H1 (cell line): ENCODE results near the gene PATJ. TPM values are rescaled to one million over a fixed set of nuclear protein-coding genes. Genes with fewer than 3 reads are reported as not detected.

Experiments used
- CTCF ChIA-PET: fragments of 300-600 bp; sonication (Branson Sonifier 250); formaldehyde crosslinking; loops from one replicate; lab custom pipeline; 2021; ENCODE audit not compliant: partially characterized antibody; lab: Charles Lee
- POLR2A ChIA-PET: fragments of 300-600 bp; sonication (Branson Sonifier 250); formaldehyde crosslinking; loops from one replicate; lab custom pipeline; 2021; ENCODE audit warnings: inconsistent platforms; ENCODE audit not compliant: partially characterized antibody; lab: Charles Lee
- DNase-seq, 2 experiments: peaks; one replicate each; pipeline versions ENCODE4 v3.0.0 to v3.0.0-alpha.2; 2010 to 2022; ENCODE audit warnings: low spot score in 2 of 2, low read depth in 1 of 2, mixed read lengths in 1 of 2
- FAIRE-seq: peaks from 2 replicates; lab custom pipeline; 2011; peaks lifted over from hg19 to GRCh38; lab: Jason Lieb, UNC
- H2AFZ ChIP-seq: 2 replicates; pipeline ENCODE4 v1.8.1; 2012; ENCODE audit warnings: low read length, inconsistent platforms
- H2AK5ac ChIP-seq: 2 replicates; pipeline ENCODE4 v1.6.1; 2013; ENCODE audit warnings: low read depth, low read length
- H2BK120ac ChIP-seq: replicated peaks from 2 replicates; pipeline ENCODE3; 2013; ENCODE audit warnings: low read depth, low read length, inconsistent platforms
- H2BK12ac ChIP-seq: 2 replicates; pipeline ENCODE4 v1.6.1; 2013; ENCODE audit warnings: low read depth, low read length
- H2BK15ac ChIP-seq: 2 replicates; pipeline ENCODE4 v1.6.1; 2013; ENCODE audit warnings: low read length
- H2BK20ac ChIP-seq: 2 replicates; pipeline ENCODE4 v1.6.1; 2013; ENCODE audit warnings: low read length
- H2BK5ac ChIP-seq: 2 replicates; pipeline ENCODE4 v1.6.1; 2013; ENCODE audit warnings: low read depth, low read length
- H3K14ac ChIP-seq: 2 replicates; pipeline ENCODE4 v1.6.1; 2013; ENCODE audit warnings: inconsistent platforms; ENCODE audit not compliant: insufficient read length
- H3K18ac ChIP-seq: 2 replicates; pipeline ENCODE4 v1.6.1; 2013; ENCODE audit warnings: low read length; ENCODE audit errors: extremely low read depth
- H3K23ac ChIP-seq: 2 replicates; pipeline ENCODE4 v1.6.1; 2013; ENCODE audit warnings: inconsistent platforms; ENCODE audit not compliant: insufficient read length
- H3K23me2 ChIP-seq: 2 replicates; pipeline ENCODE4 v1.6.1; 2013; ENCODE audit warnings: low read depth, low read length
- H3K27ac ChIP-seq: 2 replicates; pipeline ENCODE4 v1.6.1; 2011; ENCODE audit warnings: low read depth, low read length, inconsistent platforms
- H3K27me3 ChIP-seq, 4 experiments: replicated peaks in 1 of 4; 1 replicate in 1 of 4; 2 replicates in 3 of 4; pipeline versions ENCODE4 v1.6.1 to v1.8.1; 2011 to 2013; ENCODE audit warnings: low read length in 3 of 4, mild to moderate bottlenecking in 3 of 4, inconsistent platforms in 2 of 4, mixed read lengths in 2 of 4, moderate library complexity in 1 of 4; ENCODE audit not compliant: control insufficient read depth in 3 of 4, insufficient read depth in 3 of 4; ENCODE audit errors: extremely low read depth in 1 of 4
- H3K36me3 ChIP-seq, 4 experiments: 2 replicates each; pipeline versions ENCODE4 v1.6.1 to v1.8.1; 2011 to 2013; ENCODE audit warnings: mild to moderate bottlenecking in 4 of 4, low read length in 3 of 4, moderate library complexity in 2 of 4, control low read depth in 1 of 4, inconsistent platforms in 1 of 4; ENCODE audit not compliant: insufficient read depth in 4 of 4, control insufficient read depth in 2 of 4
- H3K4ac ChIP-seq: replicated peaks from 2 replicates; pipeline ENCODE3; 2013; ENCODE audit warnings: low read length, low read depth, mixed read lengths, inconsistent platforms; ENCODE audit not compliant: insufficient read length
- H3K4me1 ChIP-seq, 4 experiments: replicated peaks in 1 of 4; 1 replicate in 1 of 4; 2 replicates in 3 of 4; pipeline versions ENCODE4 v1.6.1 to v1.8.1; 2011 to 2013; ENCODE audit warnings: low read length in 3 of 4, inconsistent platforms in 2 of 4, mixed read lengths in 1 of 4; ENCODE audit not compliant: insufficient read depth in 4 of 4, control insufficient read depth in 3 of 4
- H3K4me2 ChIP-seq, 2 experiments: 2 replicates each; pipeline versions ENCODE4 v1.6.1 to v1.8.1; 2011 to 2013; ENCODE audit warnings: low read depth in 2 of 2, low read length in 2 of 2, control low read depth in 1 of 2, inconsistent platforms in 1 of 2, mild to moderate bottlenecking in 1 of 2; ENCODE audit not compliant: insufficient read depth in 1 of 2
- H3K4me3 ChIP-seq, 4 experiments: fragments of 200-600, 300-600 bp in 1 of 4; sonication (generic), shearing (Covaris generic), sonication (Bioruptor Twin) in 1 of 4; 2 replicates each; pipeline versions ENCODE4 v1.5.1 to v1.8.1; 2011 to 2016; ENCODE audit warnings: low read length in 4 of 4, low read depth in 3 of 4, control low read depth in 2 of 4, inconsistent platforms in 2 of 4, mild to moderate bottlenecking in 2 of 4, mixed read lengths in 1 of 4, moderate library complexity in 1 of 4; ENCODE audit not compliant: insufficient read depth in 2 of 4; ENCODE audit errors: extremely low read depth in 1 of 4
- H3K56ac ChIP-seq: replicated peaks from 2 replicates; pipeline ENCODE3; 2013; ENCODE audit warnings: low read depth, mild to moderate bottlenecking, mixed read lengths, low read length, inconsistent platforms; ENCODE audit not compliant: insufficient read length
- H3K79me1 ChIP-seq: 2 replicates; pipeline ENCODE4 v1.6.1; 2013; ENCODE audit warnings: low read depth, low read length, control low read depth
- H3K79me2 ChIP-seq, 2 experiments: 2 replicates each; pipeline versions ENCODE4 v1.6.1 to v1.8.1; 2012 to 2013; ENCODE audit warnings: low read length in 2 of 2, mild to moderate bottlenecking in 2 of 2, inconsistent platforms in 1 of 2; ENCODE audit not compliant: insufficient read depth in 2 of 2, control insufficient read depth in 1 of 2
- H3K9ac ChIP-seq, 4 experiments: replicated peaks in 1 of 4; 1 replicate in 1 of 4; 2 replicates in 3 of 4; pipeline versions ENCODE4 v1.6.1 to v1.8.1; 2011 to 2013; ENCODE audit warnings: low read depth in 3 of 4, low read length in 3 of 4, control low read depth in 2 of 4, mild to moderate bottlenecking in 2 of 4, moderate library complexity in 2 of 4, inconsistent platforms in 1 of 4; ENCODE audit errors: extremely low read depth in 1 of 4
- H3K9me3 ChIP-seq, 2 experiments: 2 replicates each; pipeline versions ENCODE4 v1.6.1 to v1.8.1; 2012 to 2013; ENCODE audit warnings: mild to moderate bottlenecking in 2 of 2, moderate library complexity in 2 of 2, control low read depth in 1 of 2, inconsistent platforms in 1 of 2, low read depth in 1 of 2, low read length in 1 of 2, mixed read lengths in 1 of 2; ENCODE audit not compliant: insufficient read depth in 2 of 2
- H4K20me1 ChIP-seq, 2 experiments: replicated peaks in 1 of 2; 2 replicates each; pipeline versions ENCODE3 to v1.8.1; 2011 to 2013; ENCODE audit warnings: inconsistent platforms in 2 of 2, low read length in 2 of 2, mild to moderate bottlenecking in 1 of 2; ENCODE audit not compliant: insufficient read depth in 2 of 2, control insufficient read depth in 1 of 2
- H4K5ac ChIP-seq: 2 replicates; pipeline ENCODE4 v1.6.1; 2013; ENCODE audit warnings: low read length, low read depth, mixed read lengths, inconsistent platforms; ENCODE audit not compliant: insufficient read length
- H4K8ac ChIP-seq: 2 replicates; pipeline ENCODE4 v1.8.0; 2013; ENCODE audit warnings: mild to moderate bottlenecking, moderate library complexity, low read length, inconsistent platforms; ENCODE audit not compliant: insufficient read depth; ENCODE audit errors: extremely low read depth
- H4K91ac ChIP-seq: replicated peaks from 2 replicates; pipeline ENCODE3; 2013; ENCODE audit warnings: low read length, mixed read lengths, inconsistent platforms; ENCODE audit not compliant: insufficient read length
- BRCA1 ChIP-seq: IDR thresholded peaks from 2 replicates; pipeline ENCODE4 v1.6.1; 2012; ENCODE audit warnings: low read depth, low read length, improper control_type of control experiment
- CBX5 ChIP-seq: fragments of 300-800, 300-1000 bp; sonication (generic); IDR thresholded peaks from 2 replicates; pipeline ENCODE4 v1.7.1; 2016; ENCODE audit warnings: antibody characterized with exemption, low read length, low read depth
- EGR1 ChIP-seq: IDR thresholded peaks from 2 replicates; pipeline ENCODE4 v1.6.1; 2011; ENCODE audit warnings: low read depth, low read length, borderline replicate concordance
- GABPA ChIP-seq: IDR thresholded peaks from 2 replicates; pipeline ENCODE4 v1.6.1; 2011; ENCODE audit warnings: mild to moderate bottlenecking, low read length, moderate library complexity, borderline replicate concordance; ENCODE audit not compliant: insufficient read depth
- KDM1A ChIP-seq: fragments of 200-600, 300-600 bp; sonication (generic); IDR thresholded peaks from 2 replicates; pipeline ENCODE4 v1.7.1; 2016; ENCODE audit warnings: mild to moderate bottlenecking, low read length, borderline replicate concordance
- MAFK ChIP-seq: IDR thresholded peaks from 2 replicates; pipeline ENCODE4 v1.6.1; 2012; ENCODE audit warnings: low read depth, mild to moderate bottlenecking, improper control_type of control experiment, low read length
- NRF1 ChIP-seq: IDR thresholded peaks from 2 replicates; pipeline ENCODE4 v1.6.1; 2011; ENCODE audit warnings: mild to moderate bottlenecking, low read depth, low read length, improper control_type of control experiment
- PHF8 ChIP-seq: fragments of 200-600 bp; sonication (generic); conservative IDR thresholded peaks from 2 replicates; pipeline ENCODE4 v1.7.1; 2012; ENCODE audit warnings: low read depth, mild to moderate bottlenecking, inconsistent platforms, low read length, moderate library complexity
- RAD21 ChIP-seq, 2 experiments: IDR thresholded peaks in 1 of 2; conservative IDR thresholded peaks in 1 of 2; 2 replicates each; pipeline ENCODE4 v1.6.1; 2011; ENCODE audit warnings: low read depth in 2 of 2, low read length in 2 of 2, improper control_type of control experiment in 1 of 2, inconsistent platforms in 1 of 2, mild to moderate bottlenecking in 1 of 2, moderate library complexity in 1 of 2
- RFX5 ChIP-seq: IDR thresholded peaks from 2 replicates; pipeline ENCODE4 v1.6.1; 2011; ENCODE audit warnings: low read depth, low read length, improper control_type of control experiment, borderline replicate concordance
- SIN3A ChIP-seq, 2 experiments: IDR thresholded peaks in 1 of 2; conservative IDR thresholded peaks in 1 of 2; 2 replicates each; pipeline ENCODE4 v1.6.1; 2011 to 2012; ENCODE audit warnings: low read length in 2 of 2, improper control_type of control experiment in 1 of 2, low read depth in 1 of 2, mild to moderate bottlenecking in 1 of 2
- SIRT6 ChIP-seq: IDR thresholded peaks from one replicate; pipeline ENCODE4 v1.7.1; 2012; ENCODE audit warnings: low read length, inconsistent platforms
- TEAD4 ChIP-seq: IDR thresholded peaks from 2 replicates; pipeline ENCODE4 v1.6.1; 2012; ENCODE audit warnings: low read depth, low read length, inconsistent platforms, mixed read lengths
- WGBS, 2 experiments: shearing (Covaris generic) in 1 of 2; methylation state at CpG; one replicate each; pipeline versions ENCODE4 v1.1.6 to v1.1.7; 2013 to 2015; ENCODE audit warnings: low lambda C conversion rate in 2 of 2, mixed read lengths in 2 of 2, inconsistent platforms in 1 of 2, low coverage in 1 of 2, missing lambda C conversion rate in 1 of 2; ENCODE audit not compliant: insufficient replicate concordance in 2 of 2, insufficient coverage in 1 of 2, insufficient read length in 1 of 2; ENCODE audit errors: extremely low coverage in 1 of 2, missing lambda C conversion rate in 1 of 2; 5-methylcytosine and 5-hydroxymethylcytosine counted together
- polyA plus RNA-seq, 7 experiments: library from polyadenylated mRNA; depleted of rRNA in 3 of 7; stranded (reverse) in 5 of 7; unstranded in 2 of 7; fragments of >200 nt in 5 of 7; fragments of 200-250 nt in 2 of 7; gene quantifications; 1 replicate in 5 of 7; 2 replicates in 1 of 7; 4 replicates in 1 of 7; pipeline versions ENCODE4 v1.2.1 to v1.2.3, GENCODE V29; 2011 to 2013; ENCODE audit warnings: missing spikeins in 2 of 7, mixed read lengths in 2 of 7
- total RNA-seq: library from RNA; stranded (reverse); fragmentation: NEBNext Ultra II Directional; extraction: Animal tissue kit (Norgen Biotek cat#: 25700); gene quantifications from 2 replicates; pipeline ENCODE4 v1.2.1, GENCODE V29; 2021

Gene PATJ
- total and polyA plus RNA-seq, 2 of the 8 experiments (the other 6 are each of a cell fraction or from before 2014, with no cell fraction given), result 8.2 to 55.6 TPM

- H3K4me2 ChIP-seq, result no peak overlapping the region
- H2AFZ ChIP-seq, result no peak overlapping the region
- no peak overlapping the region for H3K56ac ChIP-seq
- no peak overlapping the region for H4K5ac ChIP-seq
- ChIA-PET CTCF (interaction anchor here (0.9 to 6.2 kb wide), 6 partner anchors 12 to 52 kb away, joined by 3 to 52 read pairs (median 6); no protein-coding TSS in a partner anchor), POLR2A (no interaction called here)
- H2BK5ac ChIP-seq, result no peak overlapping the region
- H3K4ac ChIP-seq, result no peak overlapping the region
- no peak overlapping the region for H3K9ac ChIP-seq
- no peaks in the 10 kb centered on the region for H3K9me3 ChIP-seq
- no peaks in the 10 kb centered on the region for H3K4me1 ChIP-seq
- no peak overlapping the region for H3K27ac ChIP-seq
- H2BK20ac ChIP-seq, result no peak overlapping the region
- H3K79me2 ChIP-seq, result no peaks in the 10 kb centered on the region
- no peak overlapping the region for H2AK5ac ChIP-seq
- no peaks in the 10 kb centered on the region for H3K23me2 ChIP-seq
- 0 out of 8 replicates have a peak, but pooled peaks cover 0 to 2% (median 0%) of the 10 kb centered on the region in 4 experiments for H3K36me3 ChIP-seq
- H4K91ac ChIP-seq, result no peak overlapping the region
- no peak overlapping the region for H3K18ac ChIP-seq
- H3K14ac ChIP-seq, result no peak overlapping the region
- H3K23ac ChIP-seq, result no peak overlapping the region
- DNase-seq (no peak), FAIRE-seq (peak; percentile 50)
- H2BK12ac ChIP-seq, result no peak overlapping the region
- no peaks in the 10 kb centered on the region for H3K79me1 ChIP-seq
- H3K4me3 ChIP-seq, result no peak overlapping the region
- no peak overlapping the region for H2BK15ac ChIP-seq
- H4K8ac ChIP-seq, result no peak overlapping the region
- WGBS, 2 experiments, result 91% methylated on average over 6 of the region's 6 CpGs; no CpG with 5 or more reads in 1 of the 2 experiments
- H4K20me1 ChIP-seq, result no peaks in the 10 kb centered on the region
- no peak overlapping the region for H2BK120ac ChIP-seq
- no peaks in the 10 kb centered on the region for H3K27me3 ChIP-seq
- no peak for TF ChIP-seq EGR1
- TF ChIP-seq MAFK, result no peak
- TF ChIP-seq RFX5, result no peak
- no peak for TF ChIP-seq BRCA1
- TF ChIP-seq NRF1, result no peak
- TF ChIP-seq GABPA, result no peak
- TF ChIP-seq TEAD4, result no peak
- TF ChIP-seq CBX5, result no peak
- TF ChIP-seq PHF8, result no peak
- TF ChIP-seq KDM1A, result no peak
- no peak for TF ChIP-seq RAD21 (IDR thresholded peaks at IDR 0.05 in 1 of 2, conservative IDR thresholded peaks at IDR 0.05 in 1 of 2; ENCODE audit: low read depth in 2 of 2, low read length in 2 of 2)
- no peak for TF ChIP-seq SIN3A (conservative IDR thresholded peaks at IDR 0.05 in 1 of 2, IDR thresholded peaks at IDR 0.05 in 1 of 2; ENCODE audit: low read depth in 1 of 2, low read length in 2 of 2)
- TF ChIP-seq SIRT6, result no peak
These were observed 374.9 kb downstream of the PATJ start for GRCh38 chr1:62117018-62117750.
